Measurements from ENCODE around the gene FILIP1L. TPM values are rescaled to one million over a fixed set of nuclear protein-coding genes. Genes with fewer than 3 reads are reported as not detected.

The FILIP1L gene
- total RNA-seq, 1 donor from 2014 or later = 1.5 TPM

GRCh38 chr3:100093831-100094230 is 20.5 kb downstream of the FILIP1L start:
- Mint-ChIP-seq H3K27ac (no peak overlapping the region), H3K9me3 (no peaks in the 10 kb centered on the region), H3K36me3 (ENCODE audit: low read depth) (peaks cover 1% of the 10 kb centered on the region), H3K4me1 (no peaks in the 10 kb centered on the region), H3K27me3 (no peaks in the 10 kb centered on the region), H3K4me3 (no peak overlapping the region)
- DNase-seq (no peak), ATAC-seq (ENCODE audit: low read depth) (no peak)
- TF ChIP-seq, protein P1, sequence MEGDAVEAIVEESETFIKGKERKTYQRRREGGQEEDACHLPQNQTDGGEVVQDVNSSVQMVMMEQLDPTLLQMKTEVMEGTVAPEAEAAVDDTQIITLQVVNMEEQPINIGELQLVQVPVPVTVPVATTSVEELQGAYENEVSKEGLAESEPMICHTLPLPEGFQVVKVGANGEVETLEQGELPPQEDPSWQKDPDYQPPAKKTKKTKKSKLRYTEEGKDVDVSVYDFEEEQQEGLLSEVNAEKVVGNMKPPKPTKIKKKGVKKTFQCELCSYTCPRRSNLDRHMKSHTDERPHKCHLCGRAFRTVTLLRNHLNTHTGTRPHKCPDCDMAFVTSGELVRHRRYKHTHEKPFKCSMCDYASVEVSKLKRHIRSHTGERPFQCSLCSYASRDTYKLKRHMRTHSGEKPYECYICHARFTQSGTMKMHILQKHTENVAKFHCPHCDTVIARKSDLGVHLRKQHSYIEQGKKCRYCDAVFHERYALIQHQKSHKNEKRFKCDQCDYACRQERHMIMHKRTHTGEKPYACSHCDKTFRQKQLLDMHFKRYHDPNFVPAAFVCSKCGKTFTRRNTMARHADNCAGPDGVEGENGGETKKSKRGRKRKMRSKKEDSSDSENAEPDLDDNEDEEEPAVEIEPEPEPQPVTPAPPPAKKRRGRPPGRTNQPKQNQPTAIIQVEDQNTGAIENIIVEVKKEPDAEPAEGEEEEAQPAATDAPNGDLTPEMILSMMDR (IDR thresholded peaks at IDR 0.05) = no peak
- intact Hi-C loops (cut with micrococcal nuclease) = no loop called here
- ChIA-PET POLR2A (no interaction called here), CTCF (no interaction called here)

GRCh38 chr3:100090669-100091005 is 23.7 kb downstream of the FILIP1L start:
- H3K27me3 Mint-ChIP-seq = no peaks in the 10 kb centered on the region
- no peak overlapping the region for H3K4me3 Mint-ChIP-seq
- ChIA-PET CTCF (no interaction called here), POLR2A (interaction anchor here (0.7 kb wide), 1 partner anchor 13 kb away, joined by 7 read pairs; no protein-coding TSS in a partner anchor)
- H3K27ac Mint-ChIP-seq = no peak overlapping the region
- ATAC-seq (ENCODE audit: low read depth) (no peak), DNase-seq (no peak)
- H3K9me3 Mint-ChIP-seq = no peaks in the 10 kb centered on the region
- intact Hi-C loops (cut with micrococcal nuclease) = loop anchor here (1.0 kb wide), 1 partner anchor 247 kb away; no protein-coding TSS in a partner anchor
- TF ChIP-seq, protein P1 (IDR thresholded peaks at IDR 0.05) = no peak
- peaks cover 1% of the 10 kb centered on the region for H3K36me3 Mint-ChIP-seq (ENCODE audit: low read depth)
- H3K4me1 Mint-ChIP-seq = peaks cover 6% of the 10 kb centered on the region

- H3K4me3 Mint-ChIP-seq = no peak overlapping the region
- H3K4me1 Mint-ChIP-seq = peaks cover 6% of the 10 kb centered on the region
- intact Hi-C loops (cut with micrococcal nuclease) = loop anchor here (1.0 to 2.0 kb wide), 2 partner anchors 21 to 247 kb away; no protein-coding TSS in a partner anchor
- POLR2A ChIA-PET = no interaction called here
- TF ChIP-seq, protein P1 (IDR thresholded peaks at IDR 0.05) = no peak
- H3K36me3 Mint-ChIP-seq (ENCODE audit: low read depth) = peaks cover under 1% of the 10 kb centered on the region
- no peak overlapping the region for H3K27ac Mint-ChIP-seq
- peak; percentile 56 for ATAC-seq (ENCODE audit: low read depth)
- H3K27me3 Mint-ChIP-seq = no peaks in the 10 kb centered on the region
- H3K9me3 Mint-ChIP-seq = no peaks in the 10 kb centered on the region
- CTCF ChIA-PET = interaction anchor here (1.1 kb wide), 1 partner anchor 246 kb away, joined by 4 read pairs; no protein-coding TSS in a partner anchor
- DNase-seq = no peak
Observed at GRCh38 chr3:100089812-100090668, 24.3 kb downstream of the FILIP1L start.

GRCh38 chr3:100088735-100089368 is 25.4 kb downstream of the FILIP1L start:
- H3K27ac Mint-ChIP-seq = no peak overlapping the region
- H3K36me3 Mint-ChIP-seq (ENCODE audit: low read depth) = no peaks in the 10 kb centered on the region
- H3K9me3 Mint-ChIP-seq = no peaks in the 10 kb centered on the region
- no peaks in the 10 kb centered on the region for H3K27me3 Mint-ChIP-seq
- no peak overlapping the region for H3K4me3 Mint-ChIP-seq
- no peak for ATAC-seq (ENCODE audit: low read depth)
- POLR2A ChIA-PET = no interaction called here
- H3K4me1 Mint-ChIP-seq = peaks cover 18% of the 10 kb centered on the region
- intact Hi-C loops (cut with micrococcal nuclease) = loop anchor here (2.0 kb wide), 1 partner anchor 20 kb away; no protein-coding TSS in a partner anchor
- TF ChIP-seq, protein P1 (IDR thresholded peaks at IDR 0.05) = no peak
- CTCF ChIA-PET = interaction anchor here (1.1 kb wide), 1 partner anchor 245 kb away, joined by 4 read pairs; no protein-coding TSS in a partner anchor
- no peak for DNase-seq

DNA sequence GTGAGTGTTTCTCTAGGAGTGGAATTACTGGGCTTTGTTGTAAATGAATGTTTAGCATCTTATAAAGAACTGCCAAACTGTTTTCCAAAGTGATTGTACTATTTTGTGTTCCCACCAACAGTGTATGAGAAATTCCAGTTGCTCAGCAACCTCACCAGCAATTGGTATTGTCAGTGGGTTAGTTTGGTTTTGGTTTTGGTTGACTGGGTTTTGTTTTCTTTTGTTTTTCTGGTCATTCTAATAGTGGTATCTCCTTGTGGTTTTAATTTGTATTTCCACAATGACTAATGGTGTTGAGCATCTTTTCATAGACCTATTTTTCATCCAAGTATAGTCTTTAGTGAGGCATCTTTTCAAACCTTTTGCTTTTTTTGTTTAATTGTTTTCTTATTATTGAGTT is 27.1 kb downstream of the FILIP1L start:
- H3K4me3 Mint-ChIP-seq = no peak overlapping the region
- DNase-seq = no peak
- POLR2A ChIA-PET = no interaction called here
- CTCF ChIA-PET = no interaction called here
- TF ChIP-seq, protein P1 (IDR thresholded peaks at IDR 0.05) = no peak
- intact Hi-C loops (cut with micrococcal nuclease) = no loop called here
- peaks cover 18% of the 10 kb centered on the region for H3K4me1 Mint-ChIP-seq
- no peaks in the 10 kb centered on the region for H3K9me3 Mint-ChIP-seq
- peak; percentile 45 for ATAC-seq (ENCODE audit: low read depth)
- H3K27me3 Mint-ChIP-seq = no peaks in the 10 kb centered on the region
- H3K36me3 Mint-ChIP-seq (ENCODE audit: low read depth) = no peaks in the 10 kb centered on the region
- H3K27ac Mint-ChIP-seq = no peak overlapping the region
